Activated gamma-delta T cell treated with anti-CD3 and anti-CD28 coated beads, Interleukin-2, amount 50 U/mL, for 16 hours (primary cell): ENCODE measurements around the gene AMBP.
"Not testable (repeated sequence)": the region's sequence is repeated elsewhere in the genome, so short reads cannot be mapped to it uniquely, and the experiment has no call there.

ENCODE experiments used
- DNase-seq: peaks from one replicate; pipeline ENCODE4 v3.0.0-alpha.2; 2020; ENCODE audit warnings: low read depth

AMBP gene

GRCh38 chr9:114050646-114051045 lies 27.5 kb downstream of the AMBP start:
- no peak for DNase-seq

- DNase-seq, result no peak
These were observed 27.9 kb downstream of the AMBP start for GRCh38 chr9:114050226-114050568.

DNA sequence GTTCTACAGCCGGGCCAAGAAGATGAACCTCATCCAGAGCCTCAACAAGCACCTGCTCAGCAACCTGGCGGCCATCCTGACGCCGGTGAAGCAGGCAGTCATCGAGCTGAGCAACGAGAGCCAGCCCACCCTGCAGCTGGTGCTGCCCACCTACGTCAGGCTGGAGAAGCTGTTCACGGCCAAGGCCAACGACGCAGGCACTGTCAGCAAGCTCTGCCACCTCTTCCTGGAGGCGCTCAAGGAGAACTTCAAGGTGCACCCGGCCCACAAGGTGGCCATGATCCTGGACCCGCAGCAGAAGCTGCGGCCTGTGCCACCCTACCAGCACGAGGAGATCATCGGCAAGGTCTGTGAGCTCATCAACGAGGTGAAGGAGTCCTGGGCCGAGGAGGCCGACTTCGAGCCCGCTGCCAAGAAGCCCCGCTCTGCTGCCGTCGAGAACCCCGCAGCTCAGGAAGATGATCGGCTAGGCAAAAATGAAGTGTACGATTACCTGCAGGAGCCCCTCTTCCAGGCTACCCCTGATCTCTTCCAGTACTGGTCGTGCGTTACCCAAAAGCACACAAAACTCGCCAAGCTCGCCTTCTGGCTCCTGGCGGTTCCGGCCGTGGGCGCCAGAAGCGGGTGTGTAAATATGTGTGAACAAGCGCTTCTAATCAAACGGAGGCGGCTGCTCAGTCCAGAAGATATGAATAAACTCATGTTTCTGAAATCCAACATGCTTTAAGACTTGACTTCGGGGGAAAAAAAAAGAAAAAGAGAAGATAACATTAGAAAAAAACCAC lies 28.5 kb downstream of the AMBP start:
- DNase-seq, result no peak

- no peak for DNase-seq
These were observed 29.3 kb downstream of the AMBP start for GRCh38 chr9:114048533-114049415.

GRCh38 chr9:114047717-114048116 lies 30.4 kb downstream of the AMBP start:
- DNase-seq, result no peak

DNA sequence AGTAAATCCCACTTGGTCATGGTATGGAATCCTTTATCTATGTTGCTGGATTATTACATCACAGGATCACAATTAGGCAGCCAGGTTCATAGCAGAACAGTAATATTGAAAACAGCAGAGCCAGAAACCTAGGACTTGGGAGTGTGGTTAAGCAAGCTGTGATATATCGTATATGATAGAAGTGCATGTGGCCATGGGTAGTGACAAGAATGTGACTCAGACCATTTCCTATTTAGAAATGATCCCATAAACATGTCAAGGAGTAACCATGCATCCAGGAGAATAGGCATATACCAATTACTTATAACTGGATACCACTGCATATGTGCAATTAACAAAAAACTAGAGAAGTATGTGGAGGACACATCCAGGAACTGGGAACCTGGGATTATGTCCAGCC lies 31.2 kb downstream of the AMBP start:
- no peak for DNase-seq

DNA sequence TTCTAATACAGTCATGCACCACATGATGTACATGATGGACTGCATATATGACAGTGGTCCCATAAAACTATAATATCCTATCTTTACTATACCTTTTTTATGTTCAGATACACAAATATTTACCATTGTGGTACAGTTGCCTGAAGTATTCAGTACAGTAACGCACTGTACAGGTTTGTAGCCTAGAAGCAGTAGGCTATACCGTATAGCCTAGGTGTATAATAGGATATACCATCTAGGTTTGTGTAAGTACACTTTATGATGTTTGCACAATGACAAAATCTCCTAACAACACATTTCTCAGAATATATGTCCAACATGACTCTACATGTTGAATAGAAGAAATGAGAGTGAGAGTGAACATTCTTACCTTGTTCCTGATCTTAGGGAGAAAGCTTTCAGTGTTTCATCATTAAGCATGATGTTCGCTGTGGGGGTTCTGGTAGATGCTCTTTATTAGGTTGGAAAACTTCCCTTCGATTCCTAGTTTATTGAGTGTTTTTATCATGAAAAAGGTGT lies 31.8 kb downstream of the AMBP start:
- DNase-seq, result no peak

GRCh38 chr9:114043660-114044059 lies 34.4 kb downstream of the AMBP start:
- DNase-seq, result not testable (repeated sequence)

- DNase-seq, result no peak
These were observed 38.6 kb downstream of the AMBP start for GRCh38 chr9:114039484-114039883.

DNA sequence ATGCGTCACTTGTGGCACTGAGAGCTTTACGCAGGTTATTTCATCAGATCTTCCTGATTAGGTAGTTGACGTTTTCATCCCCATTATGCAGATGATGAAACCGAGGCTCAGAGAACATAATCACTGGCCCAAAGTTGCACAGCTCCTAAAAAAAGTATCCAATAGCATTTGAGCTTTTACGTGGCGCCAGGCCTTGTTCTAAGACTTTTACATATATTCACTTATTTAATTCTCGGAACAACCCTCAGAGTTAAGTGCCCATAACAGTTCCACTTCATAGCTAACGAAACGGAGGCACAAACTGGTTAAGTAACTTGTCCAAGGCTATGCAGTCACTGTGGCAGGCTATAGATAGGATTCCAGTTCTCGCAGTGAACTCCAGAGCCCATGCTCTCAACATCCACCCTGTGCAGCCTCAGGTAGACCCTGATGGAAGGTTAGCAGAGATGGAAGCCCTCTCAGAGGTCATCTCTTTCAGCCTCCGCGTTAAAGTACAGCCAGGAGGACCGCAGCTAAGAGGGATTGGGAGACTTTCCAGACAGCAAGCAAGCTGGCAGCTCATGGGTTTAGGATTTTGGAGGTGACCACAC lies 39.3 kb downstream of the AMBP start:
- no peak for DNase-seq

- DNase-seq, result no peak
These were observed 40.0 kb downstream of the AMBP start for GRCh38 chr9:114037961-114038723.

DNA sequence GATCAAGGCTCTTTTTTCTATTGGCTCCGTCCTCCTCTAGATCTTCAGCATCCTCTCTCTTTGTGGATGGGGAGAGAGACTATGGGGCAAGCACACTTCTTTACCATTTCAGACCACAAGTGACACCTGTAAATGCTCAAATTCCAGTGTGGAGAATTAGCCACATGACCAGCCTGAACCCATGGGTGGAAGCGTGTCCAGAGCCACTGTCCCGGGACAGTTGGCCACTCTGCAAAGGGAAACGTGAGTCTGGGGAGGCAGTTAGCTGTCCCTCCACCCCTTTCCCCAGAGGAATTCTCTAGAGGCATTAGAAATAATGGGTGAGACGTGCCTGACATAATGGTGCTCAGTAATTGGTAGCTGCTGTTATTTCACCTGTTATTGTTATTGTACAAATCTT lies 40.9 kb downstream of the AMBP start:
- DNase-seq, result no peak

- DNase-seq, result no peak
These were observed 42.0 kb downstream of the AMBP start for GRCh38 chr9:114035845-114036801.

- DNase-seq, result no peak
These were observed 42.8 kb downstream of the AMBP start for GRCh38 chr9:114035221-114035844.

DNA sequence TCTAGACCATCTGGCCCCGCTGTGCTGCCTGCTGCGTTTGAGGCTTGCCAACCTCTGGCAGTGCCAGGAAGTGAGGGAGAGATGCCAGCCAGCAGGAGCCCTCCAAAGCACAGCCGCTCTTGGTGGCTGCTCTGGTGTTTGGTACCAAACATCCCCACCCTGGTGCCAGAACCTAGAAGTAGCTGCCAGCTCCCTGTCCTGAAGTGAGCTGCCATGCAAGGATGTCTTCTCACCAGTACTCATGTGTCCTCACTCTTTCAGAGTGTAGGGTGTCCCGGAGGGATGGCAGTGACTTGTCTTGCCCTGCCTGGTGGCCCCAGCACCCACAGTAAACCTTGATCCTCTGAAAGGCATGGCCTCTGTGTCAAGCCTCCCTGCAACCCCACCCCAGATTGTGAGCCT lies 43.4 kb downstream of the AMBP start:
- DNase-seq, result no peak

DNA sequence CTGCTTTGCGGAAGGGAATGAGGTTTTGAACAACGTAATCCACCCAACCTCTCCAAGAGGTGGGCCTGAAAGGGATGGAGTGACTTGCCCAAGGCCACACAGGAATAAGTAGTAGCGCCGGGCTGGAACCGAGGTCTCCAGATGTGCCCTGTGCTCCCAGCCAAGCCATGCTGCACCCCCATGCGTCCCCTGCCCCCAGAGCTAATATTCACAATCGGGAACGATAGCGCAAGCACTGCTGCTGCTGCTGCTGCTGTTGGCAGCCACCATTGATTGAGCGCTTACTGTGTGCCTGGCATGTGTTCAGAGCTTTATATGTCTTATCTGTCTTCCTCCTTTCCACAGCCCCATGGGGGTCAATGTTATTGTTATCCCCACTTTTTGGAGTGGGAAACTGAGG lies 43.9 kb downstream of the AMBP start:
- no peak for DNase-seq

DNA sequence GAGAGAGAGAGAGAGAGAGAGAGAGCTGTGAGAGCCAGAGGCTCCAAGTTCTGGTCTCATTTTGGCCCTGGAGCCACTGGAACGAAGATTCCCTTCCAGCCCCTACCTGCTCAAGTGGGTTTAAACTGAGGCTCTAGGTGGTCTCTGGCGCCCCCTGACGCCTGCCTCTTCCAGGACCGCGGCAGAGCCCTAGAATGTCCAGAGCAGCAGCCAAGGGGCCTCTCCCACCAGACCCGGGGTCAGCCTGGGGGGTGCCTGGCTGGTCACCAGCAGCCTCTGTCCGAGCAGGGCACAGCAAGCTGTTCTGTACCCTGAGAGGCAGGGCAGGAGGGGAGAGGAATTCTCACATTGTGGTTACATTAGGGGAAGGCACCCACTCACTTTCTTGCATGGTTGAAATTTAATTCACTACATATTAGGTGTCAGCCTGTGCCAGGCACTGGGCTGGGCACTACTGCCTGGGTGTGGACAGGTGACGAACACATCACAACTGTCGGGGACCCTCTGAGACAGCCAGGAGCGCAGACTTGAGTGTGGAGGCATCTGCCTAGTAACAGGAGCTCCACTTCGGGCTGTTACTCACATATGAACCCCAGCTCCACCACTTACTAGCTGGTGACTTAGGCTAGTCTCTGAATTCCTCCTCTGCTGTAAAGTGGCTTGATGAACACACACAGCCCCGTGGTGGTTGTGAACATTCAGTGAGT lies 44.5 kb downstream of the AMBP start:
- no peak for DNase-seq

- DNase-seq, result no peak
These were observed 45.9 kb downstream of the AMBP start for GRCh38 chr9:114031948-114032840.
